PC-3 (cell line): Measurements from ENCODE around the gene RPL15. TPM values are rescaled to one million over a fixed set of nuclear protein-coding genes. Genes with fewer than 3 reads are reported as not detected.

Experiments used
- ATAC-seq: fragments of 200-7000 bp; cut with Tn5 transposase; 2 replicates; pipeline ENCODE4 v1.9.1; 2020; ENCODE audit warnings: mild to moderate bottlenecking, moderate library complexity
- BruUV-seq: library from RNA; stranded (reverse); fragments of 400-500 nt; replicated peaks from 2 replicates; lab custom pipeline; 2021; lab: Mats Ljungman, UMichigan
- CTCF ChIA-PET: fragments of 300-600 bp; sonication (Branson Sonifier 250); formaldehyde crosslinking; loops from one replicate; lab custom pipeline; 2022; ENCODE audit warnings: antibody characterized with exemption; lab: Charles Lee
- POLR2A ChIA-PET: fragments of 300-600 bp; sonication (Branson Sonifier 250); formaldehyde crosslinking; loops from one replicate; lab custom pipeline; 2022; ENCODE audit warnings: antibody characterized with exemption; ENCODE audit not compliant: unreplicated experiment; lab: Charles Lee
- DNase-seq: peaks from one replicate; pipeline ENCODE4 v3.0.0-alpha.2; 2015
- H2AFZ ChIP-seq: fragments of 300-600 bp; sonication (generic); 2 replicates; pipeline ENCODE4 v1.6.0; 2016; ENCODE audit warnings: antibody characterized with exemption, low read length
- H3F3A ChIP-seq: fragments of 300-600 bp; sonication (generic); one replicate; pipeline ENCODE4 v1.6.0; 2017; ENCODE audit warnings: antibody characterized with exemption, low read length, control low read depth, mild to moderate bottlenecking; ENCODE audit not compliant: unreplicated experiment
- H3K27ac ChIP-seq: fragments of 300-600 bp; sonication (generic); 2 replicates; pipeline ENCODE4 v1.5.1; 2016; ENCODE audit warnings: mild to moderate bottlenecking, low read length
- H3K27me3 ChIP-seq: fragments of 300-600 bp; sonication (generic); 2 replicates; pipeline ENCODE4 v1.6.1; 2016; ENCODE audit warnings: low read length, mixed read lengths
- H3K36me3 ChIP-seq: fragments of 300-600 bp; sonication (generic); 2 replicates; pipeline ENCODE4 v1.6.1; 2016; ENCODE audit warnings: low read depth, mixed run types, low read length, mixed read lengths
- H3K4me1 ChIP-seq: fragments of 300-600 bp; sonication (generic); 2 replicates; pipeline ENCODE4 v1.5.1; 2016; ENCODE audit warnings: low read length; ENCODE audit not compliant: insufficient read depth
- H3K4me2 ChIP-seq: fragments of 300-600 bp; sonication (generic); 2 replicates; pipeline ENCODE4 v1.6.0; 2016; ENCODE audit warnings: low read length
- H3K4me3 ChIP-seq: fragments of 300-600 bp; sonication (generic); 2 replicates; pipeline ENCODE4 v1.5.1; 2016; ENCODE audit warnings: mild to moderate bottlenecking, low read length, mixed read lengths
- H3K79me2 ChIP-seq: fragments of 300-600 bp; sonication (generic); 2 replicates; pipeline ENCODE4 v1.6.1; 2017; ENCODE audit warnings: low read length, mixed read lengths
- H3K9ac ChIP-seq: fragments of 300-600 bp; sonication (generic); 2 replicates; pipeline ENCODE4 v1.6.0; 2016; ENCODE audit warnings: mild to moderate bottlenecking, low read length
- H3K9me2 ChIP-seq: fragments of 300-600 bp; sonication (generic); replicated peaks from 2 replicates; pipeline ENCODE4 v1.6.1; 2016; ENCODE audit warnings: mixed run types, low read length, mixed read lengths
- H3K9me3 ChIP-seq: fragments of 300-600 bp; sonication (generic); 2 replicates; pipeline ENCODE4 v1.6.1; 2016; ENCODE audit warnings: low read length, mixed read lengths
- H4K20me1 ChIP-seq: fragments of 300-600 bp; sonication (generic); 2 replicates; pipeline ENCODE4 v1.6.1; 2016; ENCODE audit warnings: low read length, mixed read lengths
- CTCF ChIP-seq: fragments of 300-600 bp; sonication (generic); conservative IDR thresholded peaks from 2 replicates; pipeline ENCODE4 v1.5.1; 2017; ENCODE audit warnings: antibody characterized with exemption, low read depth, mild to moderate bottlenecking, low read length
- EZH2 ChIP-seq: fragments of 300-600 bp; sonication (generic); IDR thresholded peaks from one replicate; pipeline ENCODE4 v1.6.1; 2017; ENCODE audit warnings: antibody characterized with exemption, mild to moderate bottlenecking, low read length; ENCODE audit not compliant: unreplicated experiment
- EZH2phosphoT487 ChIP-seq: fragments of 300-600 bp; sonication (generic); IDR thresholded peaks from 2 replicates; pipeline ENCODE4 v1.6.1; 2018; ENCODE audit warnings: mild to moderate bottlenecking, antibody characterized with exemption, low read length, borderline replicate concordance
- intact Hi-C: fragments of 100-400 bp; cut with micrococcal nuclease; formaldehyde crosslinking; loops from 2 replicates; pipeline ENCODE4 v1.9.0; 2023
- total RNA-seq: library from RNA; depleted of rRNA; stranded (reverse); fragments of >200 nt; gene quantifications from 2 replicates; pipeline ENCODE4 v1.2.3, GENCODE V29; 2014

RPL15 gene
- total RNA-seq, 1 experiment from 2014 or later = 1,904 TPM

GRCh38 chr3:23942546-23942945, 25.6 kb downstream of the RPL15 start:
- no peak overlapping the region for H3K4me2 ChIP-seq
- no peaks in the 10 kb centered on the region for H3K9me3 ChIP-seq
- H3K27me3 ChIP-seq = no peaks in the 10 kb centered on the region
- ChIA-PET CTCF (no interaction called here), POLR2A (no interaction called here)
- BruUV-seq = no TSS peak
- no peak for TF ChIP-seq EZH2
- TF ChIP-seq CTCF = no peak
- no peak for TF ChIP-seq EZH2phosphoT487
- intact Hi-C loops = no loop called here
- no peaks in the 10 kb centered on the region for H3K36me3 ChIP-seq
- no peak overlapping the region for H3K27ac ChIP-seq
- peaks cover 14% of the 10 kb centered on the region for H3K79me2 ChIP-seq
- no peak overlapping the region for H3K4me3 ChIP-seq
- H3K9ac ChIP-seq = no peak overlapping the region
- no peak for DNase-seq
- H3F3A ChIP-seq = no peaks in the 10 kb centered on the region
- no peak for ATAC-seq
- peaks cover 18% of the 10 kb centered on the region for H3K4me1 ChIP-seq
- no peak overlapping the region for H2AFZ ChIP-seq
- peaks cover 11% of the 10 kb centered on the region for H4K20me1 ChIP-seq
- no peaks in the 10 kb centered on the region for H3K9me2 ChIP-seq

GRCh38 chr3:23944007-23944783, 27.3 kb downstream of the RPL15 start:
- BruUV-seq = TSS peak; percentile 39
- peak overlapping the region; percentile 98 for H3K4me2 ChIP-seq
- peaks cover 26% of the 10 kb centered on the region for H4K20me1 ChIP-seq
- intact Hi-C loops = loop anchor here (2.0 kb wide), 1 partner anchor 27 kb away; the partner anchor contains the start of genes NKIRAS1 and RPL15
- H2AFZ ChIP-seq = peak overlapping the region; percentile 80; the same call in 1 of the 2 replicates
- H3K27ac ChIP-seq = no peak overlapping the region
- 0 out of 2 replicates have a peak, but pooled peaks cover 3% of the 10 kb centered on the region for H3K36me3 ChIP-seq
- ChIA-PET POLR2A (interaction anchor here (0.6 kb wide), 1 partner anchor 737 kb away, joined by 3 read pairs; no protein-coding TSS in a partner anchor), CTCF (no interaction called here)
- no peaks in the 10 kb centered on the region for H3K9me3 ChIP-seq
- peaks cover 31% of the 10 kb centered on the region for H3K79me2 ChIP-seq
- peaks cover 29% of the 10 kb centered on the region for H3K4me1 ChIP-seq
- H3K4me3 ChIP-seq = peak overlapping the region; percentile 74
- TF ChIP-seq EZH2 = no peak
- TF ChIP-seq CTCF = no peak
- TF ChIP-seq EZH2phosphoT487 = no peak
- H3K9me2 ChIP-seq = no peaks in the 10 kb centered on the region
- no peaks in the 10 kb centered on the region for H3F3A ChIP-seq
- no peak for DNase-seq
- no peak for ATAC-seq
- peak overlapping the region; percentile 41 for H3K9ac ChIP-seq
- H3K27me3 ChIP-seq = no peaks in the 10 kb centered on the region
